Measurements from ENCODE around the gene PADI2. TPM values are rescaled to one million over a fixed set of nuclear protein-coding genes. Genes with fewer than 3 reads are reported as not detected.

The PADI2 gene
- total and polyA plus RNA-seq, 2 donors (not counting 3 experiments of a cell fraction or from before 2014, with no cell fraction given), result not detected

DNA sequence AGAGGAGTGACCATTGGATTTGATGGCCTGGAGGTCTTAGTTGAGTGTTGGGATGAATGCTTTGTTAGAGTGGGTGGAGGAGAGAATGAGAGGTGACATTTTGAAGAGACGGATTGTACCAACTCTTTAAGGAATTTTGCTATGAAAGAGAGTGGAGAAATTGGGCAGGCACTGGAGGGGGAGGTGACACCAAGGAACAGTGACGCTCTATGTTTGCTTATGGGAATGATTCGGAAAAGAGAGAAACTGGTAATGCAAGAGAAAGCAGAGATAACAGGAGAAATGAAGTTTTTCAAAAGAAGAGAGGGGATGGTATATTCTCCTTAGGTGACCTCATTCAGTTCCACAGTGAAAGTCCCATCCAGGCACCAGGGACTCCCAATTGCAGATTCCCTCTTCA lies 24.5 kb upstream of the PADI2 start:
- no peaks in the 10 kb centered on the region for H3K36me3 ChIP-seq (ENCODE audit: control insufficient read depth in 2 of 2, extremely low read depth in 1 of 2, insufficient read depth in 2 of 2, low read length in 2 of 2)
- no peak overlapping the region for H2AFZ ChIP-seq (ENCODE audit: low read depth, low read length)
- no peak overlapping the region for H3K4me2 ChIP-seq (ENCODE audit: insufficient read depth, low read length)
- peaks cover 13 to 18% of the 10 kb centered on the region in 2 experiments for H3K27me3 ChIP-seq (ENCODE audit: control insufficient read depth in 2 of 2, insufficient read depth in 2 of 2, low read length in 2 of 2)
- dilution Hi-C loops (cut with MboI; ENCODE audit: extremely low pct_ligation_motif_present, low sequenced_read_pairs) (no loop called here), intact Hi-C loops (cut with micrococcal nuclease) (no loop called here)
- ChIA-PET CTCF (no interaction called here), POLR2A (no interaction called here)
- TF ChIP-seq, protein P1, sequence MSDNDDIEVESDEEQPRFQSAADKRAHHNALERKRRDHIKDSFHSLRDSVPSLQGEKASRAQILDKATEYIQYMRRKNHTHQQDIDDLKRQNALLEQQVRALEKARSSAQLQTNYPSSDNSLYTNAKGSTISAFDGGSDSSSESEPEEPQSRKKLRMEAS (IDR thresholded peaks at IDR 0.05; ENCODE audit: insufficient read depth, insufficient read length), result no peak
- TF ChIP-seq GATA2 (IDR thresholded peaks at IDR 0.05; ENCODE audit: insufficient read depth, insufficient read length, low read depth, low read length) (no peak), JUN (IDR thresholded peaks at IDR 0.05; ENCODE audit: borderline replicate concordance, insufficient read depth, insufficient read length, low read depth) (no peak), POLR2A (IDR thresholded peaks at IDR 0.05; ENCODE audit: low read depth, low read length) (no peak), FOS (IDR thresholded peaks at IDR 0.05; ENCODE audit: borderline replicate concordance, insufficient read depth, low read length) (no peak), MYC (IDR thresholded peaks at IDR 0.05; ENCODE audit: low read depth, low read length) (no peak)
- H3K79me2 ChIP-seq (ENCODE audit: control insufficient read depth, insufficient read depth, low read length), result no peaks in the 10 kb centered on the region
- H3K9ac ChIP-seq (replicated peaks; ENCODE audit: extremely low read depth, insufficient read depth, low read length), result no peak overlapping the region
- H3K9me1 ChIP-seq (replicated peaks; ENCODE audit: control insufficient read depth, extremely low read depth, insufficient read depth, low read length), result no peaks in the 10 kb centered on the region
- H4K20me1 ChIP-seq (replicated peaks; ENCODE audit: control insufficient read depth, extremely low read depth, insufficient read depth, low read length), result no peaks in the 10 kb centered on the region
- H3K27ac ChIP-seq (ENCODE audit: insufficient read depth, low read depth, low read length), result no peak overlapping the region
- H3K4me3 ChIP-seq (replicated peaks in 1 of 3; ENCODE audit: insufficient read depth in 1 of 3, low read depth in 1 of 3, low read length in 3 of 3), result no peak overlapping the region
- DNase-seq (ENCODE audit: low read depth, low spot score) (no peak), FAIRE-seq (no peak)
- H3K4me1 ChIP-seq (ENCODE audit: control insufficient read depth, extremely low read depth, insufficient read depth, low read length), result no peaks in the 10 kb centered on the region
- no peaks in the 10 kb centered on the region for H3K9me3 ChIP-seq (replicated peaks; ENCODE audit: control insufficient read depth, insufficient read depth, low read length)
- no TSS peak for BruUV-seq (replicated peaks)

DNA sequence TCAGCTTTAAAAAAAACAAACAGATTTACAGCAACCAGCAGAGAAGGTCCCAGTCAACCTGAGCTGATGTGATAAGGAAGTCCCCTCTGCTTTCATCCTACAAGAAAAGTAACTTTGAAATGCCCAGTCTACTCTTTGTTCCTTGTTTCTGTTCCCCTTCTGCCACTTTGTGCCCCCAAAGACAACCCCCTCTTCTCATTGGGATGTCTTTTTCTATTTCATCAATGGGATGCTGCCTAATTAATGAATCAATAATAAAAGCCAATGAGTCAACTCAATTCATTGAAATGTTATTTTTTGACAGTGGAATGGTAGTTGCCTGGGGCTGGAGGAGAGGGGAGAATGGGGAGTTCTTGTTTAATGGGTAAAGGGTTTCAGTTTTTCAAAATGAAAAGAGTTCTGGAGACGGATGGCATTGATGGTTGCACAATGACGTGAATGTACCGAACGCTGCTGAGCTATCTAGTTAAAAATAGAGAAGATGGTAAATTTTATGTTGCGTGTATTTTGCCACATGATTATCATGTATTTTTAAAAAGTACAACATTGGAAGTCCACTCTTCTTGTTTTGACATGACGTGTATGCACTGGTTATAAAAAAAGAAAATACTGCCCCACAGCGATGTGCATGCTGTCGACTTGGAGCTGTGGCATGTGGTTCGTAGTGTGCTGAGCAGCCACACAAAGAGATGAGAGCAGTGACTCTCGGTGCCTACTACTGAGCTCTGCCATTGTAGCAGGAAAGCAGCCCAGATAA lies 22.4 kb upstream of the PADI2 start:
- H4K20me1 ChIP-seq (replicated peaks; ENCODE audit: control insufficient read depth, extremely low read depth, insufficient read depth, low read length), result no peaks in the 10 kb centered on the region
- H3K4me3 ChIP-seq (replicated peaks in 1 of 3; ENCODE audit: insufficient read depth in 1 of 3, low read depth in 1 of 3, low read length in 3 of 3), result no peak overlapping the region
- CTCF ChIA-PET, result interaction anchor here (1.7 kb wide), 1 partner anchor 132 kb away, joined by 3 read pairs; no protein-coding TSS in a partner anchor
- H3K9me3 ChIP-seq (replicated peaks; ENCODE audit: control insufficient read depth, insufficient read depth, low read length), result no peaks in the 10 kb centered on the region
- DNase-seq (ENCODE audit: low read depth, low spot score) (no peak), FAIRE-seq (no peak)
- intact Hi-C loops (cut with micrococcal nuclease), result no loop called here
- no peak overlapping the region for H3K4me2 ChIP-seq (ENCODE audit: insufficient read depth, low read length)
- H3K4me1 ChIP-seq (ENCODE audit: control insufficient read depth, extremely low read depth, insufficient read depth, low read length), result no peaks in the 10 kb centered on the region
- BruUV-seq (replicated peaks), result no TSS peak
- peaks cover 2 to 17% of the 10 kb centered on the region in 2 experiments for H3K27me3 ChIP-seq (ENCODE audit: control insufficient read depth in 2 of 2, insufficient read depth in 2 of 2, low read length in 2 of 2)
- no peak overlapping the region for H3K27ac ChIP-seq (ENCODE audit: insufficient read depth, low read depth, low read length)
- no peaks in the 10 kb centered on the region for H3K79me2 ChIP-seq (ENCODE audit: control insufficient read depth, insufficient read depth, low read length)
- POLR2A ChIA-PET, result no interaction called here
- dilution Hi-C loops (cut with MboI; ENCODE audit: extremely low pct_ligation_motif_present, low sequenced_read_pairs), result no loop called here
- no peaks in the 10 kb centered on the region for H3K9me1 ChIP-seq (replicated peaks; ENCODE audit: control insufficient read depth, extremely low read depth, insufficient read depth, low read length)
- TF ChIP-seq GATA2 (IDR thresholded peaks at IDR 0.05; ENCODE audit: insufficient read depth, insufficient read length, low read depth, low read length), result no peak
- no peak for TF ChIP-seq POLR2A (IDR thresholded peaks at IDR 0.05; ENCODE audit: low read depth, low read length)
- TF ChIP-seq, protein P1 (IDR thresholded peaks at IDR 0.05; ENCODE audit: insufficient read depth, insufficient read length), result no peak
- TF ChIP-seq FOS (IDR thresholded peaks at IDR 0.05; ENCODE audit: borderline replicate concordance, insufficient read depth, low read length), result no peak
- TF ChIP-seq JUN (IDR thresholded peaks at IDR 0.05; ENCODE audit: borderline replicate concordance, insufficient read depth, insufficient read length, low read depth), result no peak
- TF ChIP-seq MYC (IDR thresholded peaks at IDR 0.05; ENCODE audit: low read depth, low read length), result no peak
- TF ChIP-seq EZH2 (IDR thresholded peaks at IDR 0.05; ENCODE audit: borderline replicate concordance, low read depth, low read length, severe bottlenecking), result no peak
- TF ChIP-seq, protein P2, sequence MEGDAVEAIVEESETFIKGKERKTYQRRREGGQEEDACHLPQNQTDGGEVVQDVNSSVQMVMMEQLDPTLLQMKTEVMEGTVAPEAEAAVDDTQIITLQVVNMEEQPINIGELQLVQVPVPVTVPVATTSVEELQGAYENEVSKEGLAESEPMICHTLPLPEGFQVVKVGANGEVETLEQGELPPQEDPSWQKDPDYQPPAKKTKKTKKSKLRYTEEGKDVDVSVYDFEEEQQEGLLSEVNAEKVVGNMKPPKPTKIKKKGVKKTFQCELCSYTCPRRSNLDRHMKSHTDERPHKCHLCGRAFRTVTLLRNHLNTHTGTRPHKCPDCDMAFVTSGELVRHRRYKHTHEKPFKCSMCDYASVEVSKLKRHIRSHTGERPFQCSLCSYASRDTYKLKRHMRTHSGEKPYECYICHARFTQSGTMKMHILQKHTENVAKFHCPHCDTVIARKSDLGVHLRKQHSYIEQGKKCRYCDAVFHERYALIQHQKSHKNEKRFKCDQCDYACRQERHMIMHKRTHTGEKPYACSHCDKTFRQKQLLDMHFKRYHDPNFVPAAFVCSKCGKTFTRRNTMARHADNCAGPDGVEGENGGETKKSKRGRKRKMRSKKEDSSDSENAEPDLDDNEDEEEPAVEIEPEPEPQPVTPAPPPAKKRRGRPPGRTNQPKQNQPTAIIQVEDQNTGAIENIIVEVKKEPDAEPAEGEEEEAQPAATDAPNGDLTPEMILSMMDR (IDR thresholded peaks at IDR 0.05; ENCODE audit: extremely low read depth in 1 of 2, insufficient read depth in 1 of 2, low read depth in 1 of 2, low read length in 2 of 2), result no peak
- no peak for TF ChIP-seq POLR2AphosphoS5 (IDR thresholded peaks at IDR 0.05; ENCODE audit: insufficient read depth, low read depth, low read length)
- H2AFZ ChIP-seq (ENCODE audit: low read depth, low read length), result no peak overlapping the region
- no peak overlapping the region for H3K9ac ChIP-seq (replicated peaks; ENCODE audit: extremely low read depth, insufficient read depth, low read length)
- H3K36me3 ChIP-seq (ENCODE audit: control insufficient read depth in 2 of 2, extremely low read depth in 1 of 2, insufficient read depth in 2 of 2, low read length in 2 of 2), result no peaks in the 10 kb centered on the region
